H1 (cell line): Measurements from ENCODE around the gene DPP4. TPM values are rescaled to one million over a fixed set of nuclear protein-coding genes. Genes with fewer than 3 reads are reported as not detected.

Experiments used
- CTCF ChIA-PET: fragments of 300-600 bp; sonication (Branson Sonifier 250); formaldehyde crosslinking; loops from one replicate; lab custom pipeline; 2021; ENCODE audit not compliant: partially characterized antibody; lab: Charles Lee
- POLR2A ChIA-PET: fragments of 300-600 bp; sonication (Branson Sonifier 250); formaldehyde crosslinking; loops from one replicate; lab custom pipeline; 2021; ENCODE audit warnings: inconsistent platforms; ENCODE audit not compliant: partially characterized antibody; lab: Charles Lee
- DNase-seq, 2 experiments: peaks; one replicate each; pipeline versions ENCODE4 v3.0.0 to v3.0.0-alpha.2; 2010 to 2022; ENCODE audit warnings: low spot score in 2 of 2, low read depth in 1 of 2, mixed read lengths in 1 of 2
- FAIRE-seq: peaks from 2 replicates; lab custom pipeline; 2011; peaks lifted over from hg19 to GRCh38; lab: Jason Lieb, UNC
- H2AFZ ChIP-seq: 2 replicates; pipeline ENCODE4 v1.8.1; 2012; ENCODE audit warnings: low read length, inconsistent platforms
- H2AK5ac ChIP-seq: 2 replicates; pipeline ENCODE4 v1.6.1; 2013; ENCODE audit warnings: low read depth, low read length
- H2BK120ac ChIP-seq: replicated peaks from 2 replicates; pipeline ENCODE3; 2013; ENCODE audit warnings: low read depth, low read length, inconsistent platforms
- H2BK12ac ChIP-seq: 2 replicates; pipeline ENCODE4 v1.6.1; 2013; ENCODE audit warnings: low read depth, low read length
- H2BK15ac ChIP-seq: 2 replicates; pipeline ENCODE4 v1.6.1; 2013; ENCODE audit warnings: low read length
- H2BK20ac ChIP-seq: 2 replicates; pipeline ENCODE4 v1.6.1; 2013; ENCODE audit warnings: low read length
- H2BK5ac ChIP-seq: 2 replicates; pipeline ENCODE4 v1.6.1; 2013; ENCODE audit warnings: low read depth, low read length
- H3K14ac ChIP-seq: 2 replicates; pipeline ENCODE4 v1.6.1; 2013; ENCODE audit warnings: inconsistent platforms; ENCODE audit not compliant: insufficient read length
- H3K18ac ChIP-seq: 2 replicates; pipeline ENCODE4 v1.6.1; 2013; ENCODE audit warnings: low read length; ENCODE audit errors: extremely low read depth
- H3K23ac ChIP-seq: 2 replicates; pipeline ENCODE4 v1.6.1; 2013; ENCODE audit warnings: inconsistent platforms; ENCODE audit not compliant: insufficient read length
- H3K23me2 ChIP-seq: 2 replicates; pipeline ENCODE4 v1.6.1; 2013; ENCODE audit warnings: low read depth, low read length
- H3K27ac ChIP-seq: 2 replicates; pipeline ENCODE4 v1.6.1; 2011; ENCODE audit warnings: low read depth, low read length, inconsistent platforms
- H3K27me3 ChIP-seq, 4 experiments: replicated peaks in 1 of 4; 1 replicate in 1 of 4; 2 replicates in 3 of 4; pipeline versions ENCODE4 v1.6.1 to v1.8.1; 2011 to 2013; ENCODE audit warnings: low read length in 3 of 4, mild to moderate bottlenecking in 3 of 4, inconsistent platforms in 2 of 4, mixed read lengths in 2 of 4, moderate library complexity in 1 of 4; ENCODE audit not compliant: control insufficient read depth in 3 of 4, insufficient read depth in 3 of 4; ENCODE audit errors: extremely low read depth in 1 of 4
- H3K36me3 ChIP-seq, 4 experiments: 2 replicates each; pipeline versions ENCODE4 v1.6.1 to v1.8.1; 2011 to 2013; ENCODE audit warnings: mild to moderate bottlenecking in 4 of 4, low read length in 3 of 4, moderate library complexity in 2 of 4, control low read depth in 1 of 4, inconsistent platforms in 1 of 4; ENCODE audit not compliant: insufficient read depth in 4 of 4, control insufficient read depth in 2 of 4
- H3K4ac ChIP-seq: replicated peaks from 2 replicates; pipeline ENCODE3; 2013; ENCODE audit warnings: low read length, low read depth, mixed read lengths, inconsistent platforms; ENCODE audit not compliant: insufficient read length
- H3K4me1 ChIP-seq, 4 experiments: replicated peaks in 1 of 4; 1 replicate in 1 of 4; 2 replicates in 3 of 4; pipeline versions ENCODE4 v1.6.1 to v1.8.1; 2011 to 2013; ENCODE audit warnings: low read length in 3 of 4, inconsistent platforms in 2 of 4, mixed read lengths in 1 of 4; ENCODE audit not compliant: insufficient read depth in 4 of 4, control insufficient read depth in 3 of 4
- H3K4me2 ChIP-seq, 2 experiments: 2 replicates each; pipeline versions ENCODE4 v1.6.1 to v1.8.1; 2011 to 2013; ENCODE audit warnings: low read depth in 2 of 2, low read length in 2 of 2, control low read depth in 1 of 2, inconsistent platforms in 1 of 2, mild to moderate bottlenecking in 1 of 2; ENCODE audit not compliant: insufficient read depth in 1 of 2
- H3K4me3 ChIP-seq, 4 experiments: fragments of 200-600, 300-600 bp in 1 of 4; sonication (generic), shearing (Covaris generic), sonication (Bioruptor Twin) in 1 of 4; 2 replicates each; pipeline versions ENCODE4 v1.5.1 to v1.8.1; 2011 to 2016; ENCODE audit warnings: low read length in 4 of 4, low read depth in 3 of 4, control low read depth in 2 of 4, inconsistent platforms in 2 of 4, mild to moderate bottlenecking in 2 of 4, mixed read lengths in 1 of 4, moderate library complexity in 1 of 4; ENCODE audit not compliant: insufficient read depth in 2 of 4; ENCODE audit errors: extremely low read depth in 1 of 4
- H3K56ac ChIP-seq: replicated peaks from 2 replicates; pipeline ENCODE3; 2013; ENCODE audit warnings: low read depth, mild to moderate bottlenecking, mixed read lengths, low read length, inconsistent platforms; ENCODE audit not compliant: insufficient read length
- H3K79me1 ChIP-seq: 2 replicates; pipeline ENCODE4 v1.6.1; 2013; ENCODE audit warnings: low read depth, low read length, control low read depth
- H3K79me2 ChIP-seq, 2 experiments: 2 replicates each; pipeline versions ENCODE4 v1.6.1 to v1.8.1; 2012 to 2013; ENCODE audit warnings: low read length in 2 of 2, mild to moderate bottlenecking in 2 of 2, inconsistent platforms in 1 of 2; ENCODE audit not compliant: insufficient read depth in 2 of 2, control insufficient read depth in 1 of 2
- H3K9ac ChIP-seq, 4 experiments: replicated peaks in 1 of 4; 1 replicate in 1 of 4; 2 replicates in 3 of 4; pipeline versions ENCODE4 v1.6.1 to v1.8.1; 2011 to 2013; ENCODE audit warnings: low read depth in 3 of 4, low read length in 3 of 4, control low read depth in 2 of 4, mild to moderate bottlenecking in 2 of 4, moderate library complexity in 2 of 4, inconsistent platforms in 1 of 4; ENCODE audit errors: extremely low read depth in 1 of 4
- H3K9me3 ChIP-seq, 2 experiments: 2 replicates each; pipeline versions ENCODE4 v1.6.1 to v1.8.1; 2012 to 2013; ENCODE audit warnings: mild to moderate bottlenecking in 2 of 2, moderate library complexity in 2 of 2, control low read depth in 1 of 2, inconsistent platforms in 1 of 2, low read depth in 1 of 2, low read length in 1 of 2, mixed read lengths in 1 of 2; ENCODE audit not compliant: insufficient read depth in 2 of 2
- H4K20me1 ChIP-seq, 2 experiments: replicated peaks in 1 of 2; 2 replicates each; pipeline versions ENCODE3 to v1.8.1; 2011 to 2013; ENCODE audit warnings: inconsistent platforms in 2 of 2, low read length in 2 of 2, mild to moderate bottlenecking in 1 of 2; ENCODE audit not compliant: insufficient read depth in 2 of 2, control insufficient read depth in 1 of 2
- H4K5ac ChIP-seq: 2 replicates; pipeline ENCODE4 v1.6.1; 2013; ENCODE audit warnings: low read length, low read depth, mixed read lengths, inconsistent platforms; ENCODE audit not compliant: insufficient read length
- H4K8ac ChIP-seq: 2 replicates; pipeline ENCODE4 v1.8.0; 2013; ENCODE audit warnings: mild to moderate bottlenecking, moderate library complexity, low read length, inconsistent platforms; ENCODE audit not compliant: insufficient read depth; ENCODE audit errors: extremely low read depth
- H4K91ac ChIP-seq: replicated peaks from 2 replicates; pipeline ENCODE3; 2013; ENCODE audit warnings: low read length, mixed read lengths, inconsistent platforms; ENCODE audit not compliant: insufficient read length
- CEBPB ChIP-seq: IDR thresholded peaks from 2 replicates; pipeline ENCODE4 v1.6.1; 2012; ENCODE audit warnings: low read depth, low read length
- CTBP2 ChIP-seq: IDR thresholded peaks from 2 replicates; pipeline ENCODE4 v1.7.0; 2011; ENCODE audit warnings: borderline replicate concordance, mild to moderate bottlenecking, moderate library complexity, mixed read lengths, low read length; ENCODE audit not compliant: insufficient read depth, insufficient read length
- GTF2F1 ChIP-seq: IDR thresholded peaks from 2 replicates; pipeline ENCODE4 v1.6.1; 2012; ENCODE audit warnings: low read depth, low read length, improper control_type of control experiment, borderline replicate concordance
- JUN ChIP-seq: IDR thresholded peaks from 2 replicates; pipeline ENCODE4 v1.6.1; 2011; ENCODE audit warnings: low read depth, mild to moderate bottlenecking, improper control_type of control experiment, low read length
- POLR2AphosphoS5 ChIP-seq: IDR thresholded peaks from 2 replicates; pipeline ENCODE4 v1.6.1; 2011; ENCODE audit warnings: low read depth, low read length
- RAD21 ChIP-seq, 2 experiments: IDR thresholded peaks in 1 of 2; conservative IDR thresholded peaks in 1 of 2; 2 replicates each; pipeline ENCODE4 v1.6.1; 2011; ENCODE audit warnings: low read depth in 2 of 2, low read length in 2 of 2, improper control_type of control experiment in 1 of 2, inconsistent platforms in 1 of 2, mild to moderate bottlenecking in 1 of 2, moderate library complexity in 1 of 2
- SP2 ChIP-seq: IDR thresholded peaks from 2 replicates; pipeline ENCODE4 v1.6.1; 2012; ENCODE audit warnings: mild to moderate bottlenecking, low read length, inconsistent platforms
- ZNF274 ChIP-seq: IDR thresholded peaks from 2 replicates; pipeline ENCODE4 v1.7.0; 2012; ENCODE audit warnings: low read length, borderline replicate concordance; ENCODE audit errors: extremely low read depth
- WGBS, 2 experiments: shearing (Covaris generic) in 1 of 2; methylation state at CpG; one replicate each; pipeline versions ENCODE4 v1.1.6 to v1.1.7; 2013 to 2015; ENCODE audit warnings: low lambda C conversion rate in 2 of 2, mixed read lengths in 2 of 2, inconsistent platforms in 1 of 2, low coverage in 1 of 2, missing lambda C conversion rate in 1 of 2; ENCODE audit not compliant: insufficient replicate concordance in 2 of 2, insufficient coverage in 1 of 2, insufficient read length in 1 of 2; ENCODE audit errors: extremely low coverage in 1 of 2, missing lambda C conversion rate in 1 of 2; 5-methylcytosine and 5-hydroxymethylcytosine counted together
- polyA plus RNA-seq, 7 experiments: library from polyadenylated mRNA; depleted of rRNA in 3 of 7; stranded (reverse) in 5 of 7; unstranded in 2 of 7; fragments of >200 nt in 5 of 7; fragments of 200-250 nt in 2 of 7; gene quantifications; 1 replicate in 5 of 7; 2 replicates in 1 of 7; 4 replicates in 1 of 7; pipeline versions ENCODE4 v1.2.1 to v1.2.3, GENCODE V29; 2011 to 2013; ENCODE audit warnings: missing spikeins in 2 of 7, mixed read lengths in 2 of 7
- total RNA-seq: library from RNA; stranded (reverse); fragmentation: NEBNext Ultra II Directional; extraction: Animal tissue kit (Norgen Biotek cat#: 25700); gene quantifications from 2 replicates; pipeline ENCODE4 v1.2.1, GENCODE V29; 2021
- TF ChIP-seq, protein P1 (sequence below): IDR thresholded peaks from 2 replicates; pipeline ENCODE4 v1.6.1; 2012; ENCODE audit warnings: low read length, inconsistent platforms
- TF ChIP-seq, protein P2 (sequence below): IDR thresholded peaks from 2 replicates; pipeline ENCODE4 v1.6.1; 2011; ENCODE audit warnings: low read length, improper control_type of control experiment

The DPP4 gene
- total and polyA plus RNA-seq, 2 of the 8 experiments (the other 6 are each of a cell fraction or from before 2014, with no cell fraction given), result 1.3 to 3.1 TPM

DNA sequence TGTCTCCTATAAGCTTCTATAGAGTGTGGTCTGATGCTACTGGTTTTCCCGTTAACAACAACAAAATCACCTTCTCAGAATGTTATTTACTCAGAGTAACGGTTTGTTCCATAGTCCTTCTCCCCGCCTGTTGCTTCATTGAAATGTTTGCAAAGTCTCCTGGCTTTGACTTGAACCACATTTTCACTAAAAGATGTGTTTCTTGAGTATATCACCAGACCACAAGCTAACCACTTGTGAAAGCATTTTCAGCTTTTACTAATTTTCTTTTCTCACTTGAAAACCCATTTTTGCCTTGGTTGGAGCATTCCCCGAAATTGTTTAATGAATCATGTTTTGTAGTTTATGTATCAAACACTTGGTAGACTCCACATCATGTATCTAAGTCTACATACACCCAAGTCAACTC, 121.2 kb downstream of the DPP4 start:
- FAIRE-seq, result no peak
- Histone ChIP-seq H4K5ac (no peak overlapping the region), H2AFZ (no peak overlapping the region)
- TF ChIP-seq CTBP2 (no peak), RAD21 (IDR thresholded peaks at IDR 0.05 in 1 of 2, conservative IDR thresholded peaks at IDR 0.05 in 1 of 2; ENCODE audit: low read depth in 2 of 2, low read length in 2 of 2) (no peak), JUN (no peak), GTF2F1 (no peak), ZNF274 (no peak), SP2 (no peak), POLR2AphosphoS5 (no peak), CEBPB (no peak)
- TF ChIP-seq, protein P1, sequence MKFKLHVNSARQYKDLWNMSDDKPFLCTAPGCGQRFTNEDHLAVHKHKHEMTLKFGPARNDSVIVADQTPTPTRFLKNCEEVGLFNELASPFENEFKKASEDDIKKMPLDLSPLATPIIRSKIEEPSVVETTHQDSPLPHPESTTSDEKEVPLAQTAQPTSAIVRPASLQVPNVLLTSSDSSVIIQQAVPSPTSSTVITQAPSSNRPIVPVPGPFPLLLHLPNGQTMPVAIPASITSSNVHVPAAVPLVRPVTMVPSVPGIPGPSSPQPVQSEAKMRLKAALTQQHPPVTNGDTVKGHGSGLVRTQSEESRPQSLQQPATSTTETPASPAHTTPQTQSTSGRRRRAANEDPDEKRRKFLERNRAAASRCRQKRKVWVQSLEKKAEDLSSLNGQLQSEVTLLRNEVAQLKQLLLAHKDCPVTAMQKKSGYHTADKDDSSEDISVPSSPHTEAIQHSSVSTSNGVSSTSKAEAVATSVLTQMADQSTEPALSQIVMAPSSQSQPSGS, result no peak
- TF ChIP-seq, protein P2, sequence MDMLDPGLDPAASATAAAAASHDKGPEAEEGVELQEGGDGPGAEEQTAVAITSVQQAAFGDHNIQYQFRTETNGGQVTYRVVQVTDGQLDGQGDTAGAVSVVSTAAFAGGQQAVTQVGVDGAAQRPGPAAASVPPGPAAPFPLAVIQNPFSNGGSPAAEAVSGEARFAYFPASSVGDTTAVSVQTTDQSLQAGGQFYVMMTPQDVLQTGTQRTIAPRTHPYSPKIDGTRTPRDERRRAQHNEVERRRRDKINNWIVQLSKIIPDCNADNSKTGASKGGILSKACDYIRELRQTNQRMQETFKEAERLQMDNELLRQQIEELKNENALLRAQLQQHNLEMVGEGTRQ, result no peak

More for the DNA sequence above, 121.2 kb downstream of the DPP4 start:
- Histone ChIP-seq H3K56ac (no peak overlapping the region), H2BK12ac (no peak overlapping the region), H3K4ac (no peak overlapping the region), H4K91ac (no peak overlapping the region), H3K23me2 (no peaks in the 10 kb centered on the region; the same call in 1 of the 2 replicates), H2AK5ac (no peak overlapping the region), H3K27me3 (no peaks in the 10 kb centered on the region), H3K36me3 (no peaks in the 10 kb centered on the region), H4K20me1 (no peaks in the 10 kb centered on the region), H3K79me2 (no peaks in the 10 kb centered on the region), H2BK15ac (no peak overlapping the region), H3K79me1 (no peaks in the 10 kb centered on the region), H3K4me3 (no peak overlapping the region), H2BK20ac (no peak overlapping the region), H3K9ac (no peak overlapping the region), H3K27ac (no peak overlapping the region), H3K9me3 (no peaks in the 10 kb centered on the region), H3K4me1 (peaks cover 0 to 3% (median 0%) of the 10 kb centered on the region in 4 experiments; a peak in 1 of 7 replicates), H3K14ac (no peak overlapping the region), H2BK120ac (no peak overlapping the region), H3K18ac (no peak overlapping the region), H3K23ac (no peak overlapping the region), H4K8ac (no peak overlapping the region), H2BK5ac (no peak overlapping the region), H3K4me2 (no peak overlapping the region)
- no peak for DNase-seq
- ChIA-PET POLR2A (interaction anchor here (0.9 kb wide), 1 partner anchor 19 kb away, joined by 3 read pairs; no protein-coding TSS in a partner anchor), CTCF (interaction anchor here (0.6 to 1.4 kb wide), 2 partner anchors 10 to 305 kb away, joined by 4 read pairs; no protein-coding TSS in a partner anchor)
- WGBS, 2 experiments, result 92% methylated on average over 4 of the region's 4 CpGs; no CpG with 5 or more reads in 1 of the 2 experiments
